IMR-90 (cell line): ENCODE results near the gene HEBP1. TPM values are rescaled to one million over a fixed set of nuclear protein-coding genes. Genes with fewer than 3 reads are reported as not detected.
A peak's percentile ranks its signal among the peaks of the same experiment; 100 is the strongest.

Experiments used
- ATAC-seq: fragments of 200-7000 bp; cut with Tn5 transposase; 2 replicates; pipeline ENCODE4 v1.9.1; 2020; ENCODE audit warnings: low read depth, mild to moderate bottlenecking, moderate library complexity
- BruUV-seq: library from RNA; stranded (reverse); fragments of 400-500 nt; replicated peaks from 2 replicates; lab custom pipeline; 2021; lab: Mats Ljungman, UMichigan
- CTCF ChIA-PET: fragments of 300-600 bp; formaldehyde crosslinking; extraction: SDS; loops from one replicate; lab custom pipeline; 2021; ENCODE audit warnings: antibody characterized with exemption; lab: Yijun Ruan, JAX
- POLR2A ChIA-PET: fragments of 300-600 bp; sonication (Branson Sonifier 250); formaldehyde crosslinking; loops from one replicate; lab custom pipeline; 2022; ENCODE audit warnings: antibody characterized with exemption; ENCODE audit not compliant: unreplicated experiment; lab: Charles Lee
- DNase-seq: peaks from one replicate; pipeline ENCODE4 v3.0.0; 2013
- H2AFZ ChIP-seq: replicated peaks from 2 replicates; pipeline ENCODE3; 2013; ENCODE audit warnings: low read length, mild to moderate bottlenecking; ENCODE audit not compliant: poor library complexity
- H2AK5ac ChIP-seq: 2 replicates; pipeline ENCODE4 v1.6.1; 2013; ENCODE audit warnings: low read depth, low read length, inconsistent platforms
- H2AK9ac ChIP-seq: replicated peaks from 2 replicates; pipeline ENCODE3; 2013; ENCODE audit warnings: mild to moderate bottlenecking, low read depth, low read length, moderate library complexity; ENCODE audit not compliant: poor library complexity
- H2BK120ac ChIP-seq: 2 replicates; pipeline ENCODE4 v1.6.1; 2013; ENCODE audit warnings: low read depth, low read length, inconsistent platforms
- H2BK15ac ChIP-seq: 3 replicates; pipeline ENCODE4 v1.6.1; 2013; ENCODE audit warnings: low read depth, low read length, inconsistent platforms
- H2BK20ac ChIP-seq: 2 replicates; pipeline ENCODE4 v1.6.1; 2013; ENCODE audit warnings: low read depth, mild to moderate bottlenecking, inconsistent platforms, low read length, moderate library complexity
- H2BK5ac ChIP-seq: 2 replicates; pipeline ENCODE4 v1.6.1; 2013; ENCODE audit warnings: mild to moderate bottlenecking, low read depth, low read length, inconsistent platforms; ENCODE audit not compliant: poor library complexity, severe bottlenecking
- H3K14ac ChIP-seq: replicated peaks from 2 replicates; pipeline ENCODE4 v1.6.1; 2013; ENCODE audit warnings: low read depth, low read length, inconsistent platforms
- H3K18ac ChIP-seq: 2 replicates; pipeline ENCODE4 v1.6.1; 2013; ENCODE audit warnings: low read depth, low read length, control low read depth
- H3K23ac ChIP-seq: 2 replicates; pipeline ENCODE4 v1.6.1; 2013; ENCODE audit warnings: low read depth, low read length, inconsistent platforms
- H3K27ac ChIP-seq: 2 replicates; pipeline ENCODE4 v1.5.1; 2013; ENCODE audit warnings: mild to moderate bottlenecking, control low read depth, low read length; ENCODE audit not compliant: insufficient read depth
- H3K27me3 ChIP-seq: 2 replicates; pipeline ENCODE4 v1.6.1; 2013; ENCODE audit warnings: low read length; ENCODE audit not compliant: control insufficient read depth, insufficient read depth
- H3K36me3 ChIP-seq: 2 replicates; pipeline ENCODE4 v1.6.1; 2013; ENCODE audit warnings: low read length, mixed read lengths; ENCODE audit not compliant: control insufficient read depth, insufficient read depth
- H3K4ac ChIP-seq: 2 replicates; pipeline ENCODE4 v1.6.1; 2013; ENCODE audit warnings: low read depth, low read length, inconsistent platforms
- H3K4me1 ChIP-seq: 2 replicates; pipeline ENCODE4 v1.6.1; 2013; ENCODE audit warnings: low read length, mixed read lengths; ENCODE audit not compliant: control insufficient read depth, insufficient read depth
- H3K4me2 ChIP-seq: 2 replicates; pipeline ENCODE4 v1.6.1; 2013; ENCODE audit warnings: low read depth, mild to moderate bottlenecking, control low read depth, low read length, moderate library complexity
- H3K4me3 ChIP-seq: 2 replicates; pipeline ENCODE4 v1.5.1; 2013; ENCODE audit warnings: low read depth, mild to moderate bottlenecking, control low read depth, low read length, moderate library complexity; ENCODE audit not compliant: insufficient read depth
- H3K56ac ChIP-seq: 2 replicates; pipeline ENCODE4 v1.6.1; 2013; ENCODE audit warnings: low read length, inconsistent platforms; ENCODE audit not compliant: insufficient read depth; ENCODE audit errors: extremely low read depth
- H3K79me1 ChIP-seq, 2 experiments: 2 replicates each; pipeline ENCODE4 v1.6.1; 2013; ENCODE audit warnings: low read length in 2 of 2, inconsistent platforms in 1 of 2, low read depth in 1 of 2
- H3K9ac ChIP-seq: 2 replicates; pipeline ENCODE4 v1.6.1; 2013; ENCODE audit warnings: low read depth, low read length, control low read depth
- H3K9me1 ChIP-seq: 2 replicates; pipeline ENCODE4 v1.6.1; 2013; ENCODE audit warnings: low read length, inconsistent platforms; ENCODE audit not compliant: insufficient read depth
- H3K9me3 ChIP-seq: 2 replicates; pipeline ENCODE4 v1.6.1; 2013; ENCODE audit warnings: low read length; ENCODE audit not compliant: control insufficient read depth, insufficient read depth
- H4K20me1 ChIP-seq: 2 replicates; pipeline ENCODE4 v1.6.1; 2013; ENCODE audit warnings: low read length, inconsistent platforms; ENCODE audit not compliant: insufficient read depth
- H4K5ac ChIP-seq: 2 replicates; pipeline ENCODE4 v1.6.1; 2013; ENCODE audit warnings: mild to moderate bottlenecking, low read depth, low read length, control low read depth
- H4K8ac ChIP-seq, 2 experiments: 2 replicates each; pipeline ENCODE4 v1.6.1; 2013; ENCODE audit warnings: low read depth in 2 of 2, low read length in 2 of 2, control low read depth in 1 of 2, inconsistent platforms in 1 of 2
- H4K91ac ChIP-seq: 2 replicates; pipeline ENCODE4 v1.6.1; 2013; ENCODE audit warnings: low read depth, low read length, inconsistent platforms; ENCODE audit not compliant: insufficient read depth
- BHLHE40 ChIP-seq: fragments of 150-350 bp; IDR thresholded peaks from 2 replicates; pipeline ENCODE4 v1.6.1; 2016; ENCODE audit warnings: mild to moderate bottlenecking, low read depth, low read length
- CEBPB ChIP-seq: IDR thresholded peaks from 2 replicates; pipeline ENCODE4 v1.6.1; 2012; ENCODE audit warnings: low read depth, low read length, improper control_type of control experiment
- CTCF ChIP-seq: conservative IDR thresholded peaks from 2 replicates; pipeline ENCODE4 v1.5.1; 2012; ENCODE audit warnings: mild to moderate bottlenecking, low read depth, low read length, improper control_type of control experiment
- ELK1 ChIP-seq: fragments of 150-350 bp; IDR thresholded peaks from 2 replicates; pipeline ENCODE4 v1.6.1; 2016; ENCODE audit warnings: low read depth, mild to moderate bottlenecking, low read length, moderate library complexity, borderline replicate concordance
- FOS ChIP-seq: fragments of 150-350 bp; IDR thresholded peaks from 2 replicates; pipeline ENCODE4 v1.6.1; 2016; ENCODE audit warnings: low read depth, low read length
- MAFK ChIP-seq: IDR thresholded peaks from 2 replicates; pipeline ENCODE4 v1.6.1; 2012; ENCODE audit warnings: low read depth, low read length, improper control_type of control experiment
- MXI1 ChIP-seq: IDR thresholded peaks from 2 replicates; pipeline ENCODE4 v1.6.1; 2012; ENCODE audit warnings: low read depth, mild to moderate bottlenecking, low read length, moderate library complexity, borderline replicate concordance
- NFE2L2 ChIP-seq: fragments of 150-350 bp; IDR thresholded peaks from 2 replicates; pipeline ENCODE4 v1.6.1; 2016; ENCODE audit warnings: low read depth, mild to moderate bottlenecking, low read length
- POLR2A ChIP-seq: IDR thresholded peaks from 2 replicates; pipeline ENCODE4 v1.6.1; 2012; ENCODE audit warnings: mild to moderate bottlenecking, low read depth, low read length
- RAD21 ChIP-seq: IDR thresholded peaks from 2 replicates; pipeline ENCODE4 v1.6.1; 2012; ENCODE audit warnings: low read length, improper control_type of control experiment
- RCOR1 ChIP-seq: IDR thresholded peaks from 2 replicates; pipeline ENCODE4 v1.6.1; 2012; ENCODE audit warnings: mild to moderate bottlenecking, low read length, improper control_type of control experiment; ENCODE audit not compliant: insufficient replicate concordance
- SMC3 ChIP-seq: fragments of 150-350 bp; IDR thresholded peaks from 2 replicates; pipeline ENCODE4 v1.6.1; 2016; ENCODE audit warnings: low read depth, mild to moderate bottlenecking, antibody characterized with exemption, low read length, moderate library complexity
- WGBS, 2 experiments: methylation state at CpG; one replicate each; pipeline versions ENCODE4 v1.1.5 to v1.1.7; 2013; ENCODE audit warnings: missing lambda C conversion rate in 2 of 2; ENCODE audit not compliant: insufficient read length in 1 of 2; ENCODE audit errors: extremely low coverage in 2 of 2; 5-methylcytosine and 5-hydroxymethylcytosine counted together
- dilution Hi-C: fragments of 300-500 bp; cut with HindIII; formaldehyde crosslinking; loops from one replicate; pipeline ENCODE4 v1.14.3; 2018; ENCODE audit warnings: low sequenced_read_pairs; ENCODE audit not compliant: unreplicated experiment
- in situ Hi-C: fragments of 300-500 bp; cut with MboI; formaldehyde crosslinking; loops from 3 replicates; pipeline ENCODE4 v1.14.3; 2019; ENCODE audit warnings: low sequenced_read_pairs, inconsistent platforms, mixed read lengths
- intact Hi-C: fragments of 100-400 bp; cut with micrococcal nuclease; formaldehyde crosslinking; loops from 2 replicates; pipeline ENCODE4 v1.10.0; 2022
- polyA plus RNA-seq, 3 experiments: library from polyadenylated mRNA; depleted of rRNA; stranded (reverse); fragments of >200 nt; gene quantifications; 2 replicates each; pipeline ENCODE4 v1.2.3, GENCODE V29; 2012; ENCODE audit warnings: low replicate concordance in 1 of 3
- total RNA-seq: library from RNA; depleted of rRNA; stranded (reverse); fragments of >200 nt; gene quantifications from 2 replicates; pipeline ENCODE4 v1.2.3, GENCODE V29; 2012
- TF ChIP-seq, protein P1 (sequence below): fragments of 150-350 bp; IDR thresholded peaks from 2 replicates; pipeline ENCODE4 v1.6.1; 2017; ENCODE audit warnings: mild to moderate bottlenecking, antibody characterized with exemption, low read length, low read depth

The HEBP1 gene
- total and polyA plus RNA-seq, 2 of the 4 experiments (the other 2 are of a cell fraction) = 18.8 to 49.2 TPM

GRCh38 chr12:13011098-13011497, 11.0 kb upstream of the HEBP1 start:
- peaks cover 7% of the 10 kb centered on the region for H3K4me1 ChIP-seq
- no peaks in the 10 kb centered on the region for H3K27me3 ChIP-seq
- H3K9me1 ChIP-seq = peaks cover 4% of the 10 kb centered on the region; the same call in 1 of the 2 replicates
- no peak overlapping the region for H3K4me3 ChIP-seq
- H3K56ac ChIP-seq = no peak overlapping the region
- H3K27ac ChIP-seq = no peak overlapping the region
- H2AFZ ChIP-seq = no peak overlapping the region
- 0 out of 4 replicates have a peak, but pooled peaks cover 0 to 2% of the 10 kb centered on the region in 2 experiments for H3K79me1 ChIP-seq
- H3K4me2 ChIP-seq = no peak overlapping the region
- H2BK120ac ChIP-seq = no peak overlapping the region
- ATAC-seq (no peak), DNase-seq (no peak)
- in situ Hi-C loops = no loop called here
- no TSS peak for BruUV-seq
- no peaks in the 10 kb centered on the region; the same call in 1 of the 2 replicates for H4K20me1 ChIP-seq
- ChIA-PET CTCF (interaction anchor here (1.6 kb wide), 1 partner anchor 13 kb away, joined by 3 read pairs; no protein-coding TSS in a partner anchor), POLR2A (no interaction called here)
- TF ChIP-seq MAFK (no peak), MXI1 (no peak), FOS (no peak), BHLHE40 (no peak), CTCF (no peak), SMC3 (no peak), RAD21 (no peak), NFE2L2 (no peak), POLR2A (no peak), ELK1 (no peak), CEBPB (no peak), RCOR1 (no peak)
- TF ChIP-seq, protein P1, sequence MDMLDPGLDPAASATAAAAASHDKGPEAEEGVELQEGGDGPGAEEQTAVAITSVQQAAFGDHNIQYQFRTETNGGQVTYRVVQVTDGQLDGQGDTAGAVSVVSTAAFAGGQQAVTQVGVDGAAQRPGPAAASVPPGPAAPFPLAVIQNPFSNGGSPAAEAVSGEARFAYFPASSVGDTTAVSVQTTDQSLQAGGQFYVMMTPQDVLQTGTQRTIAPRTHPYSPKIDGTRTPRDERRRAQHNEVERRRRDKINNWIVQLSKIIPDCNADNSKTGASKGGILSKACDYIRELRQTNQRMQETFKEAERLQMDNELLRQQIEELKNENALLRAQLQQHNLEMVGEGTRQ = no peak
- H4K8ac ChIP-seq = no peak overlapping the region
- H3K23ac ChIP-seq = no peak overlapping the region
- peak overlapping the region; percentile 56; the same call in 1 of the 2 replicates for H4K91ac ChIP-seq
- no peak overlapping the region for H3K18ac ChIP-seq
- no peaks in the 10 kb centered on the region for H3K9me3 ChIP-seq
- dilution Hi-C loops = no loop called here
- H2BK5ac ChIP-seq = no peak overlapping the region
- intact Hi-C loops = no loop called here
- no peak overlapping the region for H2AK9ac ChIP-seq
- peak overlapping the region; percentile 20; the same call in 1 of the 2 replicates for H2BK20ac ChIP-seq
- H2AK5ac ChIP-seq = no peak overlapping the region; the same call in 1 of the 2 replicates
- no peaks in the 10 kb centered on the region for H3K36me3 ChIP-seq
- H2BK15ac ChIP-seq = no peak overlapping the region; the same call in 2 of the 3 replicates
- H4K5ac ChIP-seq = no peak overlapping the region
- 87% methylated on average over 4 of the region's 6 CpGs; no CpG with 5 or more reads in 1 of the 2 experiments for WGBS, 2 experiments
- H3K4ac ChIP-seq = no peak overlapping the region
- no peak overlapping the region for H3K14ac ChIP-seq
- no peak overlapping the region for H3K9ac ChIP-seq
